Activated T-cell treated with anti-CD3 and anti-CD28 coated beads, Interleukin-2, amount 50 U/mL, for 24 hours (primary cell): ENCODE measurements around the gene LAMA4.
"Not testable (repeated sequence)": the region's sequence is repeated elsewhere in the genome, so short reads cannot be mapped to it uniquely, and the experiment has no call there.

Experiments used
- DNase-seq: peaks from one replicate; pipeline ENCODE4 v3.0.0-alpha.2; 2020
- H3K27ac Mint-ChIP-seq: 2 replicates; pipeline ENCODE4 v1.8.0; 2020; ENCODE audit warnings: mild to moderate bottlenecking, mixed read lengths
- H3K27me3 Mint-ChIP-seq: 2 replicates; pipeline ENCODE4 v1.8.0; 2020; ENCODE audit warnings: mixed read lengths
- H3K36me3 Mint-ChIP-seq: 2 replicates; pipeline ENCODE4 v1.8.0; 2020; ENCODE audit warnings: low read depth, mixed read lengths
- H3K4me1 Mint-ChIP-seq: 2 replicates; pipeline ENCODE4 v1.8.0; 2020; ENCODE audit warnings: low read depth, mixed read lengths
- H3K4me3 Mint-ChIP-seq: 2 replicates; pipeline ENCODE4 v1.8.0; 2020; ENCODE audit warnings: mild to moderate bottlenecking, moderate library complexity, mixed read lengths
- H3K9me3 Mint-ChIP-seq: 2 replicates; pipeline ENCODE4 v1.8.0; 2020; ENCODE audit warnings: mixed read lengths

The LAMA4 gene

DNA sequence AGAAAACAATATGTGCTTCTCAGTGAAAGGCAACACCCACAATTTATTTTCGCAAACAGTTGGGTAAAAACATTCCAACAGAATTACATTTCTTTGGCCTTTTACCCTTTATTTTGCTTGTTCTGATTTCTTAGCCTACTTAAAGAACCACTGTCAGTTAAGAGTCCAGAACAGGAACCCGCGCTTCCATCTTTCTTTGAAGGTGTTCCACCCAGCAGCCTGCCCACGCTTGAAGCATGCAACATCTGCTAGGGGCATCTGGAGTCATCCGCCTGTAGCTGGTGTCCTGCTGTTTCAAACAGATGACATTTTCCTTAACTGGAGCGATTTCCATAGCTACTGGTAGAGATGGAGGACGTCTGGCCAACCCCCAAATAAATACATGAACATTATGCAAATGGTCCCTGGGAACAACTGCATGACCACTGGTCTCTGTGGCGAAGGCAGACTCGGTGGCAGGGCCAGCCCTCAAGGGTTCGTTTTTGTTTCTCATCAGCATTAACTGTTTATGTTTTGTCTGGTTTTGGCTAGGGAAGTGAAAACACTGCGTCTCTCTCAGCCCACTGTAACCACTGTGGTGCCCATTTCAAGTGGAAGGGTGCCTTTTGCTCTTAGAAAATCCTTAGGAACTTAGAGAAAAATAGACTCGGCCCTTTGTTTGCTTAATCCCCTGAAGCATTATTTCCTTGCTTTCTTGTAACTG, 51.6 kb downstream of the LAMA4 start:
- Mint-ChIP-seq H3K9me3 (peaks cover 3% of the 10 kb centered on the region), H3K27ac (no peak overlapping the region), H3K27me3 (peaks cover 9% of the 10 kb centered on the region), H3K4me1 (peaks cover 24% of the 10 kb centered on the region), H3K36me3 (no peaks in the 10 kb centered on the region), H3K4me3 (no peak overlapping the region)
- no peak for DNase-seq

GRCh38 chr6:112200185-112200914, 54.0 kb downstream of the LAMA4 start:
- H3K9me3 Mint-ChIP-seq: not testable (repeated sequence)

DNA sequence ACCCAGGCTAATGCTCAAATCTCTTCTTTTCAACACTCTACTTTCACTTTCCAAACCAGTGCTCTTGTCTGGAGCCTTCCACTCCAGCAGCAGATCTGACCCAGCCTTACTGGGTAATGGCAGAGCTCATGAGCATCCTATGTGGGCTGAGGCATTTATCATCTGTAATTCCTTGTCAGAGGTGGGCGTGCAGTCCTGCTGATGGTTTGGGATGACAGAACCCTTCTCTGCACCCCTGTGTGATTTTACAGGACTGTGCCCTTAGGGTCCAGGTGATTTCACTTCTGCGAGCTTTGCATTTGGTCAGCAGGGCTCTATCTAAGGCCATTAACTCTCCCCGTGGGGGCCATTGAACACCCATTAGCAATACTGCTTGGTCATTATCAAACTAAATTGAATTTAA, 55.4 kb downstream of the LAMA4 start:
- no peak for DNase-seq
- peaks cover 3% of the 10 kb centered on the region for H3K9me3 Mint-ChIP-seq
- H3K27me3 Mint-ChIP-seq: peaks cover 7% of the 10 kb centered on the region
- no peak overlapping the region for H3K27ac Mint-ChIP-seq
- H3K4me1 Mint-ChIP-seq: peaks cover 14% of the 10 kb centered on the region
- no peak overlapping the region for H3K4me3 Mint-ChIP-seq
- H3K36me3 Mint-ChIP-seq: no peaks in the 10 kb centered on the region

More at GRCh38 chr6:112200185-112200914, 54.0 kb downstream of the LAMA4 start:
- H3K4me3 Mint-ChIP-seq, DNase-seq, H3K27me3 Mint-ChIP-seq, H3K36me3 Mint-ChIP-seq, H3K27ac Mint-ChIP-seq: not testable (repeated sequence)
- H3K4me1 Mint-ChIP-seq: peaks cover 24% of the 10 kb centered on the region

GRCh38 chr6:112198582-112198981, 55.8 kb downstream of the LAMA4 start:
- H3K4me1 Mint-ChIP-seq: peaks cover 10% of the 10 kb centered on the region
- H3K27ac Mint-ChIP-seq: no peak overlapping the region
- peaks cover 3% of the 10 kb centered on the region for H3K9me3 Mint-ChIP-seq
- peaks cover 7% of the 10 kb centered on the region for H3K27me3 Mint-ChIP-seq
- H3K4me3 Mint-ChIP-seq: no peak overlapping the region
- no peaks in the 10 kb centered on the region for H3K36me3 Mint-ChIP-seq
- DNase-seq: no peak

DNA sequence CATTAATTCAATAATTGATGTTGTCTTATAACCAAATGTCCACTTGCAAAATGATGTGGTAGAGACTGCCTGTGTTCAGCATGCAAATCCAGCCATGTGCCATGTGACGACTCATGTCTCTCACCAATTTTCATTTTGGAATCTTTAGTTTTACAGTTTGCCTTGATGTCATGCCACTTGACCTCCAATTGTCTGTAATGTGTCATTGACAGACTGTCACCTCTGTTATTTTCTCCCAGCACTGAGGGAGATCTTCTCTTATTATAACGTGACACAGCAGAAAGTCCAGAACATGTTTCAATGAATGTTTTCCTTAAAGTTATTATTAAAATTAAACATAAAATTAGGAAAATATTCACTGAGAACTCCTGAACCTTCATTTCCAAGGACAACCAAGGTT, 56.7 kb downstream of the LAMA4 start:
- H3K36me3 Mint-ChIP-seq: no peaks in the 10 kb centered on the region
- peaks cover under 1% of the 10 kb centered on the region for H3K4me1 Mint-ChIP-seq
- H3K27ac Mint-ChIP-seq: no peak overlapping the region
- H3K4me3 Mint-ChIP-seq: no peak overlapping the region
- peaks cover 7% of the 10 kb centered on the region for H3K27me3 Mint-ChIP-seq
- peaks cover 3% of the 10 kb centered on the region for H3K9me3 Mint-ChIP-seq
- DNase-seq: no peak

GRCh38 chr6:112196306-112196705, 58.1 kb downstream of the LAMA4 start:
- Mint-ChIP-seq H3K36me3 (no peaks in the 10 kb centered on the region), H3K4me3 (no peak overlapping the region), H3K27me3 (peaks cover 7% of the 10 kb centered on the region), H3K27ac (no peak overlapping the region), H3K4me1 (no peaks in the 10 kb centered on the region), H3K9me3 (peaks cover 3% of the 10 kb centered on the region)
- no peak for DNase-seq

- H3K27me3 Mint-ChIP-seq: peaks cover 11% of the 10 kb centered on the region
- H3K9me3 Mint-ChIP-seq: peaks cover 3% of the 10 kb centered on the region
- DNase-seq: no peak
- no peaks in the 10 kb centered on the region for H3K36me3 Mint-ChIP-seq
- no peak overlapping the region for H3K27ac Mint-ChIP-seq
- H3K4me3 Mint-ChIP-seq: no peak overlapping the region
- H3K4me1 Mint-ChIP-seq: no peaks in the 10 kb centered on the region
Observed at GRCh38 chr6:112195166-112195565, 59.2 kb downstream of the LAMA4 start.

DNA sequence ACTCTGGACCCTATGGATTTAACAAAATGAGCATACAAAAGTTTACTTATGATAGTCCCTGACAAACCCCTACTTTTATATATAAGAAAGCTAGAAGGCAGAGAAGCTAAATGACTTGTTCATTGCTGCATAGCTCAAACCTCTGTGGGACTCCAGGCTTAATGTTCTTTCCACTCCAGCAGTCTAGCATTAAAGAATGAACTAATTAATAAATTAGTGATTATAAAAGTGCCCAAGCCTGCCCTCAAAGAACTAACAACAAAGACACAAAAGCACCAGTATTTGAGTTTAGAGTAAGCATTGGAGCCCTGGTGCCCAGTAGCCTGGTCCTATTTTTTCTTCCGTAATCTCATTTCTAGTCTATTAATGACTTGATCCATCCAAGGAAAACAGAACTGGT, 59.9 kb downstream of the LAMA4 start:
- peaks cover 9% of the 10 kb centered on the region for H3K27me3 Mint-ChIP-seq
- no peaks in the 10 kb centered on the region for H3K36me3 Mint-ChIP-seq
- H3K4me1 Mint-ChIP-seq: no peaks in the 10 kb centered on the region
- no peaks in the 10 kb centered on the region for H3K9me3 Mint-ChIP-seq
- no peak for DNase-seq
- H3K4me3 Mint-ChIP-seq: no peak overlapping the region
- H3K27ac Mint-ChIP-seq: no peak overlapping the region

- no peak overlapping the region for H3K27ac Mint-ChIP-seq
- H3K9me3 Mint-ChIP-seq: no peaks in the 10 kb centered on the region
- no peaks in the 10 kb centered on the region for H3K4me1 Mint-ChIP-seq
- H3K36me3 Mint-ChIP-seq: no peaks in the 10 kb centered on the region
- peaks cover 18% of the 10 kb centered on the region for H3K27me3 Mint-ChIP-seq
- no peak overlapping the region for H3K4me3 Mint-ChIP-seq
- DNase-seq: no peak
Observed at GRCh38 chr6:112193535-112194051, 60.8 kb downstream of the LAMA4 start.

DNA sequence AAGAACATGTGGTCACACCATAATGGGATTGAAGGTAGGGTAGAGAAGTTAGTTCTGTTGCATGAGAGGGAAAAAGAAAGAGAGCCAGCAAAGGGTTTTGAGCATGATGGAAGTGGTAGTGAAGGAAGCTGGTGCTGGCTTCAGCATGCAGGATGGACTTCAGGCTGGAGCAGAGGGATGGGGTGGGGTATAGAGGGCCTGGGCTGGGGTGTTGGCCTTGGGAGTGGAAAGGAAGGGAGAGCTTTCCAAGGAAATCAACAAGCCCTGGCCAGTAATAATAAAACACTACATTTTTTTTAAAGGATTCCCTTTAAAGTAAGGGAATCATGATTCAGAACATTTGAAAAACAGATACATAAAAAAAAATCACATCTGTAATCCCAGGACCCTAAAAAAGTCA, 61.2 kb downstream of the LAMA4 start:
- Mint-ChIP-seq H3K4me3 (no peak overlapping the region), H3K27me3 (peaks cover 18% of the 10 kb centered on the region), H3K36me3 (no peaks in the 10 kb centered on the region), H3K27ac (no peak overlapping the region), H3K4me1 (no peaks in the 10 kb centered on the region), H3K9me3 (no peaks in the 10 kb centered on the region)
- DNase-seq: no peak

- Mint-ChIP-seq H3K4me1 (peaks cover 4% of the 10 kb centered on the region), H3K27ac (no peak overlapping the region), H3K4me3 (no peak overlapping the region), H3K27me3 (peaks cover 22% of the 10 kb centered on the region), H3K9me3 (no peaks in the 10 kb centered on the region), H3K36me3 (no peaks in the 10 kb centered on the region)
- no peak for DNase-seq
Observed at GRCh38 chr6:112191509-112192020, 62.8 kb downstream of the LAMA4 start.

DNA sequence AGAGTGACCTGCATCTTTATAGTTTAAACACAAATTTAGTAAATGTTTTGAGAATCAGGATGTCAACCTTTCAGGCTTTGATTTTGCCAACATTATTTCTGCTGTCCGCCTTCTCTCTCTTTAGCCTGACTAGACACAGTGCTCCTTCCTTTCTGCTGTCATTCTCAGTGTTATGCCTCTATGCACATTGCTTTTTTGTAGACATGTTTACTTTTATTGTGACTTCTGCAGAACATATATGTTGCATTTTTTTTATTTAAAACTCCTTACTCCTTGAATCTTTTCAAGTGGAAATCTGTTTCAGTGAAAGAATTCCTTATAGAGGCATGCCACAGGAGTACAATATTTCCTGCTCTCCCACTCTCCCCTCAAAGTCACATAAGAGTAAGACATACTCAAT, 64.2 kb downstream of the LAMA4 start:
- Mint-ChIP-seq H3K27ac (no peak overlapping the region), H3K4me1 (peaks cover 4% of the 10 kb centered on the region), H3K4me3 (no peak overlapping the region), H3K36me3 (no peaks in the 10 kb centered on the region), H3K27me3 (peaks cover 27% of the 10 kb centered on the region), H3K9me3 (no peaks in the 10 kb centered on the region)
- DNase-seq: no peak

DNA sequence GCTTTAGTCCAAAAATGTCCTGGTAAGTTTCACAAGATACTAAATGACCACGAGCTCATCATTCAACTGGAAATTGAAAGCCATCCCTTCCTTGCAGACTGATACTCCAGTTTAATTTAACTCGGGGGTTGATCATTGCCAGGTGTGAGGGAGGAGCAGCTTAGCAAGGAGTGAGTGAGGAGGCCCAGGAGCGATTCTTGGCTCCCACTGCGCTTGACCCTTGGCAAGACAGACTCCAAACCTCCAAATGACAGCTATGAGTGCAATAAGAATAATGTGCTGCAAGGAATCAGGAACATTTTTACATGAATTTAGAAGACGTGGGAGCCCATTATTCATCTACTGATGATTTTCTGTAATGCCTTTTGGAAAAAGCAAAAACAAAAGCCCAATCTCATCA, 64.9 kb downstream of the LAMA4 start:
- Mint-ChIP-seq H3K9me3 (no peaks in the 10 kb centered on the region), H3K4me1 (peaks cover 4% of the 10 kb centered on the region), H3K27me3 (peaks cover 30% of the 10 kb centered on the region), H3K36me3 (no peaks in the 10 kb centered on the region), H3K4me3 (no peak overlapping the region), H3K27ac (no peak overlapping the region)
- DNase-seq: no peak

- no peak overlapping the region for H3K4me3 Mint-ChIP-seq
- no peaks in the 10 kb centered on the region for H3K9me3 Mint-ChIP-seq
- no peak for DNase-seq
- H3K27ac Mint-ChIP-seq: no peak overlapping the region
- H3K27me3 Mint-ChIP-seq: peaks cover 30% of the 10 kb centered on the region
- H3K36me3 Mint-ChIP-seq: no peaks in the 10 kb centered on the region
- peaks cover 4% of the 10 kb centered on the region for H3K4me1 Mint-ChIP-seq
Observed at GRCh38 chr6:112188906-112189305, 65.5 kb downstream of the LAMA4 start.

DNA sequence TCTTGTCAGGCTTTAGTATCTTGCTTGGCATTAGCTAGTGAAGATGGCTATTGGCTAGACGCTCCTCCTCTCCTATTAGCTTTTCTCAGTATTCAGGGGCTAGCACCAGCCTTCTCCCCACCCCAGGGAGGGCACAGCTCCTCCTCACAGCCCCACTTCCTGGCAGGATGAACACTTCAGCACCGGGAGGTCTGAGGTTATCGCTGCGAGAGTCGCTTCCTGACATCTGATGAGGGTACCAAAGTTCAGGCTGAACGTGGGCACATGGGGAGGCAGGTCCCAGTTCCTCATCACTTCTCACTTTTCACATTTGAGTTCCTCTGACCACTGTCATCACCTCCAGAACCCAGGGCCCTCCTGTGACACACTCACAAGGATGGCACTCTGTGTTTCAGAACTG, 66.6 kb downstream of the LAMA4 start:
- peaks cover 33% of the 10 kb centered on the region for H3K27me3 Mint-ChIP-seq
- H3K9me3 Mint-ChIP-seq: no peaks in the 10 kb centered on the region
- no peak for DNase-seq
- H3K4me3 Mint-ChIP-seq: no peak overlapping the region
- H3K27ac Mint-ChIP-seq: no peak overlapping the region
- no peaks in the 10 kb centered on the region for H3K36me3 Mint-ChIP-seq
- peaks cover 4% of the 10 kb centered on the region for H3K4me1 Mint-ChIP-seq
